GM21737 (cell line): ENCODE results near the gene SNTA1.
"Not testable (repeated sequence)": the region's sequence is repeated elsewhere in the genome, so short reads cannot be mapped to it uniquely, and the experiment has no call there.

Experiments
- ATAC-seq: cut with Tn5 transposase; IDR thresholded peaks from one replicate; pipeline ENCODE4 v1.9.1; 2021; ENCODE audit warnings: mild to moderate bottlenecking, moderate library complexity; ENCODE audit not compliant: unreplicated experiment

Gene SNTA1

DNA sequence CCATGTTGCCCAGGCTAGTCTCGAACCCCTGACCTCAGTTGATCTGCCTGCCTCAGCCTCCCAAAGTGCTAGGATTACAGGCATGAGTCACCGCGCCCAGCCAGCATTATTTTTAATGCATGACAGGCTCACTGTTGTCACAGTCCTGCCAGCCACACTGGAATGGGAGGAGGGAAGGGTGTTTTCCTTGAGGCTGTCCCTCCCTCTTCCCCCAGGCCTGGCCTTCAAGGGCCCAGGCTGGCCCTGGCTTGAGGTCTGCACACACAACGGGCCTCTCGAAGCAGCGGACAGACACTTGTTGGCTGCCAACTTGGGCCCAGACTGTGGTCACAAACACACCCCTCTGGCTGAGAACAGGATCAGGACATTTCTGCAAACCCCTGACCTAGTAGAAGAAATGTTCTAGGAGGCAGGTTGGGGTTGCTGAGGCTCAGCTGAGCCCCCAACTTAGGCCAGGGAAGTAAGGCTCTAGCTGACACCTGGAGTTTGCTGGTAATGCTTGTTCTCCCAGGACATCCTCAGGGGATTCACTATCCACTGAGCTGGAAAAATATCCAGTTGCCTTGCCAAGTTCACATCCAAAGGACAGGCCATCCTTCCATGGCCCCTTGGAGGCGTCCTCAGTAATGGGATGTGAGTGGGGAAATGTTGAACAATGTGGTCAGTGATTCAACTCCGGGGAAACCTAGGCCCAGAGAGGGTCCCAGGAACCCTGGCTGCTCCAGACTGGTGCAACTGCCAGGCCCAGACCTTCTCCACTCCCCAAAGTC, 9.9 kb downstream of the SNTA1 start:
- ATAC-seq = no peak

DNA sequence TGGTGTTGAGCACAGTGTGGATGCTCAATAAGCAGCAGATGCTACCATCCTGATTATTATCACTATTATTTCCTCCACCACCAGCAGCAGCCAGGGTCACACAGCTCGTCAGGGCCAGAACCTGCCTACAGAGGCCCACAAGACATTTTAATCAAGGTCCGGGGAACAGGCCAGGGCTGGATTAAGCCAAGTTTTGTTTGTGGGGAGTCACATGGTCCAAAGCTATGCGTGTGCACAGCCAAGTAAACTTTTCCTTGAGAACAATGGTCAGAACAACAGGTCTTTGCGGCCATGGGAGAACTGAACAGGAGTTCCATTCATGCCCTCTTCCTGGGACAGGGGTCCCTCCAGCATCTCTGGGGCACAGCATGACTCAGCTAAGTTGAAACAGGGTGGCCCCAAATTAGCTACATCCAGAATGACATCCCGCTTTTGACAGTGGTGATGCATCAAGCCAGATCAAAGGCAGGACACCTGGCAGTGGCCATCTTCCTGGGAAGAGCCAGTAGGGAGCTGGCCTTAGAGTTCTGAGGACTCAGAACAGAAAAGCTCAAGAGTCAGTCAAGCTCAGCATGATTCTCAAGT, 11.7 kb downstream of the SNTA1 start:
- ATAC-seq = no peak

DNA sequence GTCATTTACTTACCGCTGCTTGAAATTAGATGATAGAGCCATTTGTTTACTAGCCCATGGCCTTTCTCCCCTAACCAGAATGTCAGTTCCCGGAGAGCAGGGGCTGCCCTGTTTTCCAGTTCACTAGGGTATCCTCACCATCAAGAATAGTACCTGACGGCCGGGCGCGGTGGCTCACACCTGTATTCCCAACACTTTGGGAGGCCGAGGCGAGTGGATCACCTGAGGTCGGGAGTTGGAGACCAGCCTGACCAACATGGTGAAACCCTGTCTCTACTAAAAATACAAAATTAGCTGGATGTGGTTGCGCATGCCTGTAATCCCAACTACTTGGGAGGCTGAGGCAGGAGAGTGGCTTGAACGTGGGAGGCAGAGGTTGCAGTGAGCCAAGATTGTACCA, 19.7 kb downstream of the SNTA1 start:
- ATAC-seq = not testable (repeated sequence)

DNA sequence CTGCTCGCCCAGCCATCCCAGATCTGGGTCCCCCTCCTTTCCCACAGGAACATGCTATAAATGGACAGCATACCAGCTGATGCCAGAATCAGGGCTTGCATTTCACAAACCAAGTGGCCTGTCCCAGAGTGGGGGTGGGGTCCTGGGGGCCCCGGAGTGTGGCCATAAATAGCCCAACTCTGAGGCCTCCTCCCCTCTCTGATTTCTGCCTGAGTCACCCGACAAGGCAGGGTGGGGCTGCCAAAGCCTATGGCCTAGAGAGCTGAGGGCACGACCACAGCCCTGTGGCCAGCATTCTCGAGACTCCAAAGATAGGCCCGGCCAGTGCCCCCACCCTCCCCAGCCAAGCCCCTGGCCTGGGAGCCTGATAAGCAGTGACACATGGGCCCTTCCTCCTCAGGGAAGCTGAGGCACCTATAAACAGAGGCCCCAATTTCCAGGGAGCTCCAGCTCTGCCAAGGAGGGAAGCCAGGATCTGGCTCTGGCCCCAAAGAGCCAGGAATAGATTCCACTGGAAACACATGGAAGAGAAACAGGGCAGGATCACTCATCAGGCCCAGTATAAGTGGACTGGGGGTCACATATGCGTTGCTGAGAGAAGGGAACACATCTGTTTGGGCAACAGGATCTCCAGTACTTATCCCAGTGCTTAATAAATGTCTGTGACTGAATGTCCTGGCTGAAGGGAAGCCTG, 20.3 kb downstream of the SNTA1 start:
- ATAC-seq = no peak

DNA sequence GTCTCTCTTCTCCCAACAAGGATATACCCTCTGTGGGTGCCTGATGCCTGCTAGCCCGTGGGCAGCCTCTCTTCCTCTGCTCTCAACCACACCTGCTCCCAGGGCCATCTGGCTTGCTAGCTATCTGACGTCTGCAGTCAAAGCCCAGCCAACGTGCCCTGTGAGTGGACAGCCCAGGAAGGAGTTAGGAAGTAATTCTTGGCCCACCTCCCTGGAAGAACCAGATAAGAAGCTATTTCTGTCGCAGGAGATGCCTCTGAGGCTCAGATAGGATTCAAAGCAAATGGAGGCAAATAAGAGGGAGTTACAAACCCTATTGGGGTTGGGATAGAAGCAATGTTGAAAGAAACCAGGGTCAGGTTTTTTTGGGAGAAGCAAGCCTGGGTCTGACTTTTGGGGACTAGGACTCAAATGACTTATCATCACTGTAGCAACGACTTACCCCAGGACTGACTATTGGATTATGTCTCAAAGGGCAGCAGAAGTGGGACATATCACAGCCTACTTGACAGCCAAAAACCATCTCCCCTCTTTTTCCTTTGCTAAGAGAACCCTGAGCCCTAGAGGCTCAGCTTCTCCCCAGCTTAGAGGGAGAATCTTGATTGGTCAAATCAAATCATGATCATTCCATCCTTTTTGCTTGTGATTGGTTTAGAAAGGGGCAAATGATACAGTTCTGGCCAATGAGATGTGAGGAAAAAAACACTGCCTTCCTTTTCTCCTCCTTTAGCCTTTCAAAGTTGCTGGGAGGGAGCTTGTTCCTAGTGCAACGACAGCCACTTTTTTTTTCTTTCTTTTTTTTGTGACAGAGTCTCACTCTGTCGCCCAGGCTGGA, 24.2 kb downstream of the SNTA1 start:
- no peak for ATAC-seq

DNA sequence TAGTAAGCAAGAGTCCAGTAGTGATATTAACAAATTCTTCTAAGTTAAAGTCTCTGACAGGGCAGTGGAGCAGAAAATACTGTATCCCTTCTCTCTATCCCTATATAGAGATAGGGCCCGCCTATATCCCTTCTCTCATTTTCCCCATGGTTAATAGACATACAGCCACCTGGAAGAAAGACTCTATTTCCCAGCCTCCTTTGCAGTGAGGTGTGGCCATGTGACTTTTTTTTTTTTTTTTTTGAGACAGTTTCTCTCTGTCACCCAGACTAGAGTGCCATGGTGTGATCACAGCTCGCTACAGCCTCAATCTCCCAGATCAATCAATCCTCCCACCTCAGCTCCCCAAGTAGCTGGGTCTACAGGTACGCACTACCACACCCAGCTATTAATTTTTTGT, 25.5 kb downstream of the SNTA1 start:
- ATAC-seq = no peak

DNA sequence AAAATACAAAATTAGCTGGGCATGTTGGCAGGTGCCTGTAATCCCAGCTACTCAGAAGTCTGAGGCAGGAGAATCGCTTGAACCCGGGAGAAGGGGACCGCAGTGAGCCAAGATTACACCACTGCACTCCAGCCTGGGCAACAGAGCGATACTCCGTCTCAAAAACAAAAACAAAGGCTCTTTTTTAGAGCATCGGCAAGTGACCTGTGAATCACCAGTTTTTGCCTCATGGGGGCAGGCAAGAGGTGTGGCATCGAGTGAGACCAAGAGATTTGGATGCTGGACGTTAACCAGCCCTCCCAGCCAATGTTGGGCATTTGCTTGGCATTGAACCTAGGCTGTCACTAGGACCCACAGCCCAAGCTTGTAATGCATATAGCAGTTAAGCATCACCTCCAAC, 27.6 kb downstream of the SNTA1 start:
- ATAC-seq = no peak

DNA sequence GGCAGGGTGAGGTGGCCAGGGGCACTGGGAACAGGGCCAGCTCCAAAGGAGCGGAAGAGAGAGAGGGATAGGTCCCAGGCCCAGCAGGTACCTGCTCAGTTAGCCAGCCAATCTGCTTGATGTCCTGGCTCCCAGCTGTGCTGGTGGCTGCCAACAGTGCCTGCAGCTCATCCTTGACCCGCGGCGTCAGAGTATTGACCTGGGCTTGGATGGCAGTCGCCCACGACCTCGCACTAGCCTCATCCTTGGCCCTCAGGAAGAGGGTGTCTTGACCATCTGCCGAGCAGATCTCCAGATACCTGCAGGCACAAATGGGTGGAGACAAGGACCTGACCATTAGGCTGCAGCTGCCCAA, 31.1 kb downstream of the SNTA1 start:
- no peak for ATAC-seq

DNA sequence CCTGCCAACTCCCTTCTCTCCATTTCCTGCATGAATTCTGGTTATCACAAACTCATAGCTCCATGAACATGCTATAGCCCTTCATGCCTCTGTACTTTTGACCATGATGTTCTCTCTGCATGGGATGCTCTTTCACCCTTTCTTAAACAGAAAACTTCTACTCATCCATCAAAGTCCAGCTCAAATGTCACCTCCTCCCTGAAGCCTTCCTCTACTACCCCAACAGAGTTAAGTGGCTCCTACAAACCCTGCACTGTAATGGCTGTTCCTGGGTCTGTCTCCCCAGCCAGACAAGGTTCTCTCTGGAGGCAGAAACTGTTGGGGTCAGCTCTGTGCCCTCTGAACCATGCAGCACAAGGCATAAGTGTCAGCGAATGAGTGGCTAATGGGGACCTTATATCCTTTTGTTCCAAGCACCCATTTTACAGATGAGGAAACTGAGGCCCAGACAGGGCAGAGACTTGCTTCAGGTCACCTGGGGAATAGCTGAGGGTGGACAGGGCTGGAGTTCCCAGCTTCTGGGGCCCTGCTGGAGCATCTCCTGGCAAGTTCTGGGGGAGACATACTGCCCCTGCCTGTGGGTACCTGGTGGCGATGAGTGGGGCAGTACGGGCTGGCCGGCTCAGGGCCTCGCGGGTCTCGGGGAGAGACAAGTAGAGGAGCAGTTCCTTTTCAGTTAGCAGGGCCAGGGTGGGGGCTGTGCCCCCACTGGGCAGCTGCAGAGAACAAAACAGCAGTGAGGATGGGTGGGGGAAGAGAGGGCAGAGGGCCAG, 31.7 kb downstream of the SNTA1 start:
- no peak for ATAC-seq

DNA sequence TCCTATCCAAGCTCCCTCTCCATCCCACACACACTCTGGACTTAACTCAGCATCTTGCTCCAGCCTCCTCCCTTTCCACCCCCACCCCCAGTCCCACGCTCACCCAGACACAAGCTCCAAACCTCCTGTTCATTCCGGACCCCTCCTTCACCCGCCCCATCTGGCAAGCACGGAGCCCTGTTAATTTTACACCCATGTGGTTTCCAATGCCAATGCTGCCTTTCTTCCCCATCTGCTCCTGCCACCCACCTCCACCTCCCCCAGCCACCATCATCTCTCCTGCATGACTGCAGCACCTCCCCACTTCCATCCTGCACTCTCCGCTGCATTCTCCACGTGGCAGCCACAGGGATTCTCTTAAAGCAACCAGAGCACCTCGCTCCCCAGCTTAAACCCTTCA, 32.3 kb downstream of the SNTA1 start:
- no peak for ATAC-seq

DNA sequence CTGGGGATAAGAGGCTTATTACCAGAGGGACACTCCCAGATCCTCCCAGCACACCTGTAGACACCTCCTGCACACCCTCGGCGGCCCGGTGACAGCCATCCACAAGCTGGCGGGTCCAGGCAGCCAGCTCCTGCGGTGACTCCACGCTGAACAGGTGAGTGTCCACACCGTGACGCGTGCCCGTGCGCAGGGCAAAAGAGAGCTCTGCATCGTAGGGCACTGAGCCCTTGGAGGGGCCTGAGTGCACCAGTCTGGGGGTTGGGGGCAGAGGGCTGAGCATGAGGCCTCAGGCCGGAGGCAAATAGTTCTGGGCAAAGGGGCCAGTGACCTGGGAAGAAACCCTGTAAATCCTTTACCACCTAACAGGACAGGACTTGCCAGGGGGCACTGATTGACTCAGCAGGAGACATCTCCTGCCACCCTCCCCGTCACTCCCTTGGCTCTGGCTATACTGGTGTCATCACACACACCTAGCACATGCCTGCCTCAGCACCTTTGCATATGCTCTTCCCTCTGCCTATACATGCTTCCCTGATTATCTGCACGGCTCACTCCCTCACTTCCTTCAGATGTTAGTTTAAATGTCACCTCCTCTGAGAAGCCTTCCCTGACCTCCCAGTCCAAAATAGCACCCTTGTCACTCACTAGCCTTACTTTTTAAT, 33.4 kb downstream of the SNTA1 start:
- no peak for ATAC-seq

DNA sequence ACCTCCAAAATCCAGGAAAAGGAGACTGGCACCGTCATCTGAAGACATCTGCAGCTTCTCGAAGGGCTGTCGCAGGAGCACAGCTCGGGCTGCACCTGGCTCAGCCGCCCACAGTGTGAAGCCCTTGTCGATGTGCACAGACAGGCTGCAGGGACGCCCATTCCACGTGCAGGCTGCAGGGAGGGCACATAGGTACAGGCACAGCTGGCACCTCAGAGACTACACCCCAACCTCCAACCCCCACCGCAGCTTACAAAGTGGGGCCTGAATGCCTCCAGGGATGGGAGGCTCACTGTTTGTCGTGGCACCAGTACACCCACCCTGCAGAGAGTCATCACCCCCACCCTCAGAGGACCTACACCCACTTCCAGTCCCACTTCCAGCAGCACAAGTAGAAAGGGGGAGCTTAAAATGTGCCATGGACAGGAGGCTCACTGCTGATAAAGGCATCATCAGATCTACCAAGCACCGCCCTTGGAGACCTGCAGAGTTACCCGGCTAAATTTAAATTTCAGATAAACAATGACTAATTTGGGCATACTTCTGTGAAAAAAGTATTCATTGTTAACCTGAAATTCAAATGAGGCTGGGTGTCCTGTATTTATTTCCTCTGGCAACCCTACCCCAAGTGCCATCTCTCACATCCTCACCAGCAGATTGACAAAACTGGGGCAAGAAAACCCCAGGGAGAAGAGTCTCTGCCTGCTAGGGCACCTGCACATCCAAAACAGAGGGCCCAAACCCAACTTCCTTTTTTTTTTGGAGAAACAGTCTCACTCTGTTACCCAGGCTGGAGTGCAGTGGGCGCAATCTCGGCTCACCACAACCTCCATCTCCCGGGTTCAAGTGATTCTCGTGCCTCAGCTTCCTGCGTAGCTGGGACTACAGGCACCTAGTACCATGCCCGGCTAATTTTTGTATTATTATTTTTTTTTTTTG, 34.6 kb downstream of the SNTA1 start:
- peak; percentile 64 for ATAC-seq

DNA sequence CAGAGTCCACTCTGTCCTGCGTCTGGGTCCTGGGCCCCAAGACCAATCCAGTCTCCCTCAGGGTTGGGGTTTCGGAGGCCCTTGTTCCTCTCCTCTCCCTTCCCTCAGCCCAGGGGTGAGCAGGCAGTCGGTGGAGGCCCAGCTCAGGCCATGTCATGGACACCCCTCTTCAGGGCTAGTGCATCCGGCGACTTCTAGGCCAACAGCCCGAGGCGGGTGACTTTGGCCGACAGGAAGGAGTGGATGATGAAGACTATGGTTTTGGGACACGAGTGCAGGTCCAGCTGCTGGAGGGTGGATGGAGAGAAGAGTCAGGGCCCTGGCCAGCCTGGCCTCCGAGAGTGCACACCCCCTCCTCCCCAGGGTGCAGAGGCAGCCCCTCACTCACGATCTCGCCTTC, 35.2 kb downstream of the SNTA1 start:
- ATAC-seq = no peak

DNA sequence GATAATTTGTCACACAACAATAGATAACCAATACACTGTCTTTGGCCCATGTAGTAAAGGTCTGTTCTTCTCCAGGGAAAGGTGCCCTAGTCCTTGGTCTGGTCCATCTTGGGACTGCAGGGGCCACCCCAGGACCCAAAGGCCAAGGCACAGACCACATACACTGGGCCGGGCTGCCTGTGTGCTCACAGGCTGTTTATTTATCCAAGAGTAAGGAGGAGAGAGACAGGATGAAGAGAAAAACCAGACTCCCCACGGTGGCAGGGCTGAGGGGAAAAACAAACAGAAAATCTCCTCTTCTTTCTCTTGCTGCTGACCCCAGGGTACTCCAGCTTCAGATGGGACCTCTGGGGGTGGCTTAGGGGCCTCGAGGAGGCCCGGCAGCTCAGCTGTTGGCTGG, 35.8 kb downstream of the SNTA1 start:
- no peak for ATAC-seq

DNA sequence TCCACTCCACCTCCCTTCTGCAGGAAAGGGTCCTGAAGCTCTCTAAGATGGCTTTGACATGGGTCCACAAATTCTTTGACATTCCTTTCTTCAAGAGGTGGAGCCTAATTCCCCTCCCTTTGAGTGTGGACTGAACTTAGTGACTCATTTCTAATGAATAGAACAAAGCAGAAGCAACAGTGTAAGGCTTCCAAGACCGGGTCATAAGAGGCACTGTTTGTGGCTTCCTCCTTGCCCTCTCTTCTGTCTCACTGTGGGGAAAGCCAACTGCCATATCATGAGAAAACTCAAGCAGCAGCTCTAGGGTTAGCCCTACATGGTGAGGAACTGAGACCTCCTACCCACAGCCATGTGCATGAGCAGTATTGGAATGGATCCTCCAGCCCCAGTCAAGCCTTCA, 36.3 kb downstream of the SNTA1 start:
- ATAC-seq = no peak

DNA sequence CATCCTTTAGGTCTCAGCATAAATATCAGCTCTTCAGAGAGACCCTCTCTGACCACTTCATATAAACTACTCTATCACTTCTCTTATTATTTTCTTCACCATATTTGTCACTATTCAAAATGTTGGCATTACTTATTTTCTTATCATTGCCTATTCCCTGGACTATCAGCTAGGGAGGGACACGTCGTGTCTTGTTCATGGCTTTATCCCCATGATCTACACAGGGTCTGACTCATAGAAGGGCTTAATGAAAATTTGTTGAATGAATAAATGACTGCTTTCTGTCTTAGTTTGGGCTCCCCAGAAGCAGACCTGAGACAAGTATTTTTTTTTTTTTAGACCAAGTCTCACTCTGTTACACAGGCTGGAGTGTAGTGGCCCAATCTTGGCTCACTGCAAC, 39.3 kb downstream of the SNTA1 start:
- ATAC-seq = no peak

DNA sequence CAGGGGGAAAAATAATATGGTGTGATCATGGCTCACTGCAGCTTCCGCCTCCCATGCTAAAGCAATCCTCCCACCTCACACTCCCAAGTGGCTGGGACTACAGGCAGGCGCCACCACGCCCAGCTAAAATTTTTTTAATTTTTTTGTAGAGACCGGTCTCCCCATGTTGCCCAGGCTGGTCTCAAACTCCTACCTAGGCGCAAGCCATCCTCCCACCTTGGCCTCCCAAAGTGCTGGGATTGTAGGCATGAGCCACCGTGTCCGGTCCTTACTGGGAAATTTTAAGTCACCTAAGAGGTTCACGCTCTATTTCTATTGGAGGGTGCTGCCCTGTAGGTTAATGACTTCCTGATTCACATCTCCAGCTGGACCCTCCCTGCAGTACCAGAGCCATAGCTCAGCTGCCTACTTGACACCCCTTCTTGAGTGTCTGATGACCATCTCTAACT, 41.6 kb downstream of the SNTA1 start:
- ATAC-seq = no peak

DNA sequence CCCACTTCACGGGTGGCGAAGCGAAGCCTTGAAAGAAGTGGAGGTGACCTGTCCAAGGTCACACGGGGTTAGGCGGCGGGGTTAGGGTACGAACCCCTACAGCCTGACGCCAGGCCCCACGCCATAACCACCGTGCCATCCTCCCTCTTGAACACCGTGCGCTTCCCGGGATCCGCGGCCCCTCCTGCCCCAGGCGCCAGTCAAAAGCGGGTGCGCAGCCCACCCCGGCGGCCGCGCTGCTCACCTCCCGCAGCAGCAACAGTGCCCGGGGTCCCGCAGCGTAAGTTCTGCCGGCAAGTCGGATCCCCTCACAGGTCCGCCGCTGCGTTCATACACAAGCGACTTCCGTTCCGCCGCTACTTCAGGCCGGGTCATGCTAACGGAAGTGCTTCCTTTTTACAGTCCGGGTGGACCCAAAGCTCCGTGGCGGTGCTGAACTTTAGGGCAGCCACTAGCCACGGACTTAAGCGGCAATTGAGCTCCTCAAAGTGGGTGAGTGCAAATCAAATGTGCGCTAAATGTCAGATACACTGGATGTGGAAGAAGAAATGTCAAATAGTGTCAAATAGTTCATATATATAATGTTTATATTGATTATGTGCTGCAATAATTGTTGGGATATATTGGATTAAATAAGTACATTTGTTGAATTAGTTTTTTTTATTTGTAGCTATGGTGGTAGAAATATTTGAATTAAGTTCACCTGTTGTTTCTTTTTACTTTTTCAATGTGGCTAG, 42.2 kb downstream of the SNTA1 start, which contains the start of gene CDK5RAP1:
TSS of gene CDK5RAP1 (minus strand) at position 336 of the 737 bp plus-strand sequence. CDS start 4,455 bp downstream, outside the sequence.
- ATAC-seq = peak; percentile 76
